Activated T-helper 1 cell treated with Interleukin-2 at 50 U/mL for 16 hours (primary cell): ENCODE results near the gene DAP.
"Not testable (repeated sequence)": the region's sequence is repeated elsewhere in the genome, so short reads cannot be mapped to it uniquely, and the experiment has no call there.

Source experiments
- DNase-seq: peaks from one replicate; pipeline ENCODE4 v3.0.0-alpha.2; 2020; ENCODE audit warnings: low read depth

The DAP gene

GRCh38 chr5:10631316-10631996, 129.6 kb downstream of the DAP start:
- DNase-seq: no peak

GRCh38 chr5:10630744-10631143, 130.3 kb downstream of the DAP start:
- not testable (repeated sequence) for DNase-seq

GRCh38 chr5:10630126-10630525, 130.9 kb downstream of the DAP start:
- no peak for DNase-seq

- no peak for DNase-seq
Observed at GRCh38 chr5:10629682-10630081, 131.4 kb downstream of the DAP start.
